HepG2 (cell line): Measurements from ENCODE around the gene BEX3. TPM values are rescaled to one million over a fixed set of nuclear protein-coding genes. Genes with fewer than 3 reads are reported as not detected.
"Not testable (repeated sequence)": the region's sequence is repeated elsewhere in the genome, so short reads cannot be mapped to it uniquely, and the experiment has no call there.

Source experiments
- ATAC-seq: fragments of 200-7000 bp; cut with Tn5 transposase; 3 replicates; pipeline ENCODE4 v1.9.1; 2020; ENCODE audit warnings: mild to moderate bottlenecking, moderate library complexity
- BruUV-seq: library from RNA; stranded (reverse); fragments of 400-500 nt; replicated peaks from 2 replicates; lab custom pipeline; 2021; lab: Mats Ljungman, UMichigan
- CTCF ChIA-PET: fragments of 300-600 bp; formaldehyde crosslinking; extraction: SDS; loops from one replicate; lab custom pipeline; 2021; ENCODE audit warnings: low total read pairs, inconsistent platforms, low intra/inter-chr PET ratio; lab: Yijun Ruan, JAX
- POLR2A ChIA-PET: fragments of 350-600 bp; sonication (Branson Sonifier 250); formaldehyde crosslinking; loops from one replicate; lab custom pipeline; 2020; ENCODE audit warnings: antibody characterized with exemption, inconsistent platforms; lab: Yijun Ruan, JAX
- DNase-seq: peaks from one replicate; pipeline ENCODE4 v3.0.0-alpha.2; 2015; ENCODE audit warnings: low spot score
- FAIRE-seq: peaks from 3 replicates; lab custom pipeline; 2011; peaks lifted over from hg19 to GRCh38; lab: Jason Lieb, UNC
- H2AFZ ChIP-seq: one replicate; pipeline ENCODE4 v1.6.1; 2011; ENCODE audit warnings: low read length, inconsistent platforms
- H3K27ac ChIP-seq: fragments of 300-600 bp; 3 replicates; pipeline ENCODE4 v1.8.0; 2011; ENCODE audit warnings: mixed run types, mild to moderate bottlenecking, mixed read lengths, low read length, inconsistent platforms; ENCODE audit not compliant: insufficient read depth; ENCODE audit errors: extremely low read length
- H3K27me3 ChIP-seq, 2 experiments: fragments of 200-600 bp in 1 of 2; 2 replicates in 1 of 2; 3 replicates in 1 of 2; pipeline versions ENCODE4 v1.6.0 to v1.8.0; 2011; ENCODE audit warnings: low read length in 2 of 2, mild to moderate bottlenecking in 2 of 2, moderate library complexity in 2 of 2, inconsistent platforms in 1 of 2; ENCODE audit not compliant: insufficient read depth in 2 of 2, control insufficient read depth in 1 of 2
- H3K36me3 ChIP-seq, 2 experiments: fragments of 200-600 bp in 1 of 2; replicated peaks in 1 of 2; 2 replicates in 1 of 2; 3 replicates in 1 of 2; pipeline versions ENCODE4 v1.5.1 to v1.8.0; 2011; ENCODE audit warnings: low read length in 2 of 2, inconsistent platforms in 1 of 2; ENCODE audit not compliant: insufficient read depth in 2 of 2, control insufficient read depth in 1 of 2
- H3K4me1 ChIP-seq: 2 replicates; pipeline ENCODE4 v1.5.1; 2012; ENCODE audit warnings: low read length, inconsistent platforms; ENCODE audit not compliant: insufficient read depth
- H3K4me2 ChIP-seq: 2 replicates; pipeline ENCODE4 v1.6.0; 2011; ENCODE audit warnings: low read depth, low read length, inconsistent platforms
- H3K4me3 ChIP-seq, 3 experiments: fragments of 200-600 bp in 1 of 3; sonication (generic), shearing (Covaris generic) in 1 of 3; replicated peaks in 1 of 3; 2 replicates each; pipeline ENCODE4 v1.5.1; 2011 to 2016; ENCODE audit warnings: low read length in 3 of 3, inconsistent platforms in 2 of 3, low read depth in 2 of 3, mild to moderate bottlenecking in 2 of 3, control low read depth in 1 of 3, mixed read lengths in 1 of 3; ENCODE audit not compliant: insufficient read depth in 1 of 3
- H3K79me2 ChIP-seq: one replicate; pipeline ENCODE4 v1.6.1; 2011; ENCODE audit warnings: low read length, inconsistent platforms; ENCODE audit not compliant: insufficient read depth
- H3K9ac ChIP-seq: 2 replicates; pipeline ENCODE4 v1.6.0; 2011; ENCODE audit warnings: mild to moderate bottlenecking, low read depth, low read length, inconsistent platforms; ENCODE audit not compliant: insufficient read depth
- H3K9me3 ChIP-seq: 2 replicates; pipeline ENCODE4 v1.5.1; 2012; ENCODE audit warnings: mild to moderate bottlenecking, low read length
- H4K20me1 ChIP-seq: 2 replicates; pipeline ENCODE4 v1.6.0; 2011; ENCODE audit warnings: inconsistent platforms, mild to moderate bottlenecking, low read length, moderate library complexity; ENCODE audit not compliant: insufficient read depth
- MAFK ChIP-seq, 2 experiments: IDR thresholded peaks in 1 of 2; conservative IDR thresholded peaks in 1 of 2; 2 replicates each; pipeline ENCODE4 v1.6.1; 2011; ENCODE audit warnings: improper control_type of control experiment in 2 of 2, low read length in 2 of 2
- TBP ChIP-seq: sonication (generic); formaldehyde crosslinking; IDR thresholded peaks from 2 replicates; pipeline ENCODE4 v1.5.0; 2020; ENCODE audit warnings: missing genetic modification reagents
- WGBS: methylation state at CpG from one replicate; pipeline ENCODE4 v1.1.6; 2017; ENCODE audit warnings: low lambda C conversion rate; 5-methylcytosine and 5-hydroxymethylcytosine counted together
- in situ Hi-C: cut with HindIII; loops from 2 replicates; pipeline ENCODE4 v1.10.0; 2017; ENCODE audit warnings: low pct_unique_long_range_greater_than_20kb; ENCODE audit not compliant: extremely low pct_ligation_motif_present
- intact Hi-C: fragments of 100-400 bp; cut with micrococcal nuclease; formaldehyde crosslinking; loops from one replicate; pipeline ENCODE4 v1.10.0; 2022; ENCODE audit not compliant: unreplicated experiment
- polyA plus RNA-seq, 8 experiments: library from polyadenylated mRNA; depleted of rRNA in 3 of 8; stranded (reverse) in 7 of 8; unstranded in 1 of 8; fragments of >200 nt; fragmentation: Illumina TruSeq in 4 of 8; extraction: Trizol in 4 of 8; gene quantifications; 2 replicates each; pipeline versions ENCODE4 v1.2.1 to v1.2.3, GENCODE V29; 2011 to 2016; ENCODE audit warnings: low read depth in 4 of 8, missing spikeins in 1 of 8, mixed read lengths in 1 of 8; ENCODE audit not compliant: insufficient read depth in 1 of 8
- total RNA-seq, 5 experiments: library from RNA; depleted of rRNA; stranded (reverse); fragments of >200 nt; fragmentation: Illumina TruSeq; extraction: Trizol; gene quantifications; 2 replicates each; pipeline ENCODE4 v1.2.3, GENCODE V29; 2016; ENCODE audit warnings: low read depth in 1 of 5
- TF ChIP-seq, protein P1 (sequence below): sonication (generic); formaldehyde crosslinking; IDR thresholded peaks from 2 replicates; pipeline ENCODE4 v1.8.1; 2022; ENCODE audit warnings: low read depth, mild to moderate bottlenecking, missing genetic modification reagents
- TF ChIP-seq, protein P2 (sequence below): sonication (generic); formaldehyde crosslinking; IDR thresholded peaks from 2 replicates; pipeline ENCODE4 v1.4.0; 2020; ENCODE audit warnings: missing genetic modification reagents

The BEX3 gene
- total and polyA plus RNA-seq, 2 of the 13 experiments (the other 11 are each of a cell fraction or from before 2014, with no cell fraction given): 50.9 to 55.8 TPM

DNA sequence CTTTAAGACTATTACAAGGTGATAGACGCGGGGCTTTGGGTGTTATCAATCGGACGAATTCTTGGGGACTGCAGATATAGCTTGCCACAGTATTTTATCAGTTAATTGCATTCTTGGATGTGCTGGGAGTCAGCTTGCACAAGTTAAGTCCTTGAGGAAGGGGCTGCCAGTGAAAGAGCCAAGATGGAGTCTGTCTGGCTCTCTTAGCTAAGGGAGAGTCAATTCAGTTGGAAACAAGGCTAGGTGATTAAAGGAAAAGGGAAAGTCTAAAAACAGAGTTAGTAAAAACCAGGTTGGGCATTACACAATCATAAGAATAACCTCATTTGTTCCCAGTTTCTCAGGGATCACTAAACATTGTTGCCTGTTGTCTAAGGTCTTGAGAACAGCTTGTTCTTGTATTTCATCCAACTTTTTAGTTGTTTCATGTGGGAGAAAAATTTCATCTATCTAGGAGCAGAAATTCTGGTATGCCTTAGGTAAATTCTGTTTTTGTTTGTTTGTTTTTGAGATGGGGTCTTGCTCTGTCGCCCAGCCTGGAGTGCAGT is 9.0 kb downstream of the BEX3 start:
- in situ Hi-C loops: not testable (repeated sequence)

DNA sequence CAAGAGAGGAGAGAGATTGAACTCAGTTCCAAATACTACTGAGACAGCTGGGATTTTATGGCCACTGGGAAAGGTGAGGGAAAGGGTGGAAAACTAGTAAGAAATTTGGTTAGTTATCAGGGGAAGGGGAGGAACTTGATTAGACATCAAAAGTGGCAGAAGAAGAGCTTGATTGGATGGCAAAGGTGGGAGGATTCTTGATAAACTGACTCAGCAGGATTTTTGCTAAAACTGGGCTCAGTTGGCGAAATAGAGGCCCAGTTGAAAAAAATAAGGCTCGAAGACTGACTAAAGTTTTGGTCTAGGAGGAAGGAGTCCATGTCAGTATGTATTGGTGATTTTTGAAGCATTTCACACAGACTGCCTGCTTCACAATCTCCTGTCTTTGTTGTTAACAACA is 10.0 kb downstream of the BEX3 start:
- BruUV-seq: no TSS peak
- H3K27ac ChIP-seq: no peak overlapping the region

More for the DNA sequence above, 9.0 kb downstream of the BEX3 start:
- H3K9me3 ChIP-seq, POLR2A ChIA-PET, H3K4me3 ChIP-seq, H2AFZ ChIP-seq, H3K27ac ChIP-seq, H3K79me2 ChIP-seq, CTCF ChIA-PET, H3K4me1 ChIP-seq, ATAC-seq, intact Hi-C loops, DNase-seq, BruUV-seq, H3K27me3 ChIP-seq, H3K36me3 ChIP-seq, H3K9ac ChIP-seq, FAIRE-seq, H3K4me2 ChIP-seq, H4K20me1 ChIP-seq: not testable (repeated sequence)
- 61% methylated on average over 3 of the region's 5 CpGs for WGBS

More for the DNA sequence above, 10.0 kb downstream of the BEX3 start:
- peak in 1 of 2 experiments; percentile 25; a peak in 1 of 4 replicates for TF ChIP-seq MAFK (conservative IDR thresholded peaks at IDR 0.05 in 1 of 2, IDR thresholded peaks at IDR 0.05 in 1 of 2; ENCODE audit: low read length in 2 of 2)
- no peak for TF ChIP-seq TBP (CRISPR knock-in tag)
- TF ChIP-seq, protein P1, sequence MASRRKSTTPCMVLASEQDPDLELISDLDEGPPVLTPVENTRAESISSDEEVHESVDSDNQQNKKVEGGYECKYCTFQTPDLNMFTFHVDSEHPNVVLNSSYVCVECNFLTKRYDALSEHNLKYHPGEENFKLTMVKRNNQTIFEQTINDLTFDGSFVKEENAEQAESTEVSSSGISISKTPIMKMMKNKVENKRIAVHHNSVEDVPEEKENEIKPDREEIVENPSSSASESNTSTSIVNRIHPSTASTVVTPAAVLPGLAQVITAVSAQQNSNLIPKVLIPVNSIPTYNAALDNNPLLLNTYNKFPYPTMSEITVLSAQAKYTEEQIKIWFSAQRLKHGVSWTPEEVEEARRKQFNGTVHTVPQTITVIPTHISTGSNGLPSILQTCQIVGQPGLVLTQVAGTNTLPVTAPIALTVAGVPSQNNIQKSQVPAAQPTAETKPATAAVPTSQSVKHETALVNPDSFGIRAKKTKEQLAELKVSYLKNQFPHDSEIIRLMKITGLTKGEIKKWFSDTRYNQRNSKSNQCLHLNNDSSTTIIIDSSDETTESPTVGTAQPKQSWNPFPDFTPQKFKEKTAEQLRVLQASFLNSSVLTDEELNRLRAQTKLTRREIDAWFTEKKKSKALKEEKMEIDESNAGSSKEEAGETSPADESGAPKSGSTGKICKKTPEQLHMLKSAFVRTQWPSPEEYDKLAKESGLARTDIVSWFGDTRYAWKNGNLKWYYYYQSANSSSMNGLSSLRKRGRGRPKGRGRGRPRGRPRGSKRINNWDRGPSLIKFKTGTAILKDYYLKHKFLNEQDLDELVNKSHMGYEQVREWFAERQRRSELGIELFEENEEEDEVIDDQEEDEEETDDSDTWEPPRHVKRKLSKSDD (CRISPR knock-in tag): no peak
- TF ChIP-seq, protein P2, sequence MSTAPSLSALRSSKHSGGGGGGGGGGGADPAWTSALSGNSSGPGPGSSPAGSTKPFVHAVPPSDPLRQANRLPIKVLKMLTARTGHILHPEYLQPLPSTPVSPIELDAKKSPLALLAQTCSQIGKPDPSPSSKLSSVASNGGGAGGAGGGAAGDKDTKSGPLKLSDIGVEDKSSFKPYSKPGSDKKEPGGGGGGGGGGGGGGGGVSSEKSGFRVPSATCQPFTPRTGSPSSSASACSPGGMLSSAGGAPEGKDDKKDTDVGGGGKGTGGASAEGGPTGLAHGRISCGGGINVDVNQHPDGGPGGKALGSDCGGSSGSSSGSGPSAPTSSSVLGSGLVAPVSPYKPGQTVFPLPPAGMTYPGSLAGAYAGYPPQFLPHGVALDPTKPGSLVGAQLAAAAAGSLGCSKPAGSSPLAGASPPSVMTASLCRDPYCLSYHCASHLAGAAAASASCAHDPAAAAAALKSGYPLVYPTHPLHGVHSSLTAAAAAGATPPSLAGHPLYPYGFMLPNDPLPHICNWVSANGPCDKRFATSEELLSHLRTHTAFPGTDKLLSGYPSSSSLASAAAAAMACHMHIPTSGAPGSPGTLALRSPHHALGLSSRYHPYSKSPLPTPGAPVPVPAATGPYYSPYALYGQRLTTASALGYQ (CRISPR knock-in tag): no peak
- H3K27me3 ChIP-seq: no peaks in the 10 kb centered on the region
- POLR2A ChIA-PET: no interaction called here
- WGBS: 6% methylated on average over 2 of the region's 2 CpGs
- intact Hi-C loops (no loop called here), in situ Hi-C loops (no loop called here)
- H3K4me1 ChIP-seq: no peaks in the 10 kb centered on the region
- no peak overlapping the region for H2AFZ ChIP-seq
- no peaks in the 10 kb centered on the region for H3K36me3 ChIP-seq
- H3K9ac ChIP-seq: no peak overlapping the region
- CTCF ChIA-PET: no interaction called here
- no peak overlapping the region for H3K4me3 ChIP-seq
- H3K79me2 ChIP-seq: no peaks in the 10 kb centered on the region
- DNase-seq (no peak), ATAC-seq (no peak), FAIRE-seq (no peak)
- no peaks in the 10 kb centered on the region for H4K20me1 ChIP-seq
- no peaks in the 10 kb centered on the region for H3K9me3 ChIP-seq
- H3K4me2 ChIP-seq: no peak overlapping the region
